GM12891 (cell line): Measurements from ENCODE around the gene OR51L1.

ENCODE experiments used
- DNase-seq: peaks from one replicate; pipeline ENCODE4 v3.0.0; 2011; ENCODE audit warnings: low spot score; ENCODE audit not compliant: insufficient read length
- FAIRE-seq: peaks from 2 replicates; lab custom pipeline; 2011; peaks lifted over from hg19 to GRCh38; lab: Jason Lieb, UNC
- PAX5 ChIP-seq: IDR thresholded peaks from 2 replicates; pipeline ENCODE4 v1.6.1; 2011; ENCODE audit warnings: low read length, moderate library complexity, mild to moderate bottlenecking; ENCODE audit not compliant: insufficient read depth, severe bottlenecking
- POLR2A ChIP-seq: IDR thresholded peaks from 2 replicates; pipeline ENCODE4 v1.6.1; 2011; ENCODE audit warnings: low read depth, low read length, control low read depth
- POLR2AphosphoS5 ChIP-seq: IDR thresholded peaks from 2 replicates; pipeline ENCODE4 v1.6.1; 2011; ENCODE audit warnings: low read depth, low read length, control low read depth
- POU2F2 ChIP-seq: IDR thresholded peaks from 2 replicates; pipeline ENCODE4 v1.6.1; 2011; ENCODE audit warnings: low read depth, mild to moderate bottlenecking, control low read depth, low read length, moderate library complexity
- SPI1 ChIP-seq: IDR thresholded peaks from 2 replicates; pipeline ENCODE4 v1.6.1; 2011; ENCODE audit warnings: low read depth, low read length, control low read depth
- TAF1 ChIP-seq: IDR thresholded peaks from 2 replicates; pipeline ENCODE4 v1.6.1; 2011; ENCODE audit warnings: low read depth, low read length, control low read depth

The OR51L1 gene

GRCh38 chr11:4991060-4991459 is 3.6 kb upstream of the OR51L1 start:
- TF ChIP-seq POLR2AphosphoS5 (no peak), PAX5 (no peak), TAF1 (no peak)
- no peak for DNase-seq
- no peak for FAIRE-seq

DNA sequence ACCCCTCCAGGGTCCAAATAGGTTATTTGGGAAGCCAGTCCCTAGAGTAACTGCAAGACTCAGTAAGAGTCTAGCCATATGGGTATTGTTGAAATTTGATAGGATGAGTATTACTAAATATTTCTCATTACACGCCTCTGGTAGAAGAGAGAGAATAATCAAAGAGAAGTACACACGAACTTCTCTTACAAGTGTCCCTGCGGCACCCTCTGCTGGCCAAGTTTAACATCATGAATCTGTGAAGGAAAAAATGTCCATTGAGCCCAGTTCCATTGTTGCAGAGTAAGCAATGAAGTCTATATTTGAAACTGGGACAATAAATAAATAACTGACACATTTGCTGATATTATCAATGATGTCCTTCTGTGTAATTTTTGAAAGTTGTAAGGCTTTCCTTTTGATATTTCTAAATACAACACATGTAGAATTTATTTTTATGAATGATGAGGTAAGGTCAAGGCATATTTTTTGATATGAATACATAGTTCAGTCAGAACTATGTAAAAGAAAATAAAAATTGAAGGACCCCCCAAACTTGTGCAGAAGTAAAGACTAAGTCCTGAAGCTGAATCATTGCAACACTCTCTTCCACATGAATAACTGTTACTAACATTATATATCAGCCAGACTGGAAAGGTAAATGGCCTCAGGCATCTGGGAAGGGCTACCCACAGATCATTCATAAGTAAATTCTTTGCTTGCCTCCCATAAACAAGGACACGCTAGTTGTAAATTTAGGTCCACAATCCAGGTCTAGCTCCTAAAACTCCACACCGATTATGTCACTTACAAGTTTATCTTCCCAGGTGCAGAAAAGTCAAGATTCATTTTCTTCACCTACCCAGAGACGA is 10.0 kb downstream of the OR51L1 start:
- FAIRE-seq (no peak), DNase-seq (no peak)
- TF ChIP-seq TAF1 (no peak), POLR2A (no peak), POLR2AphosphoS5 (no peak), SPI1 (no peak), PAX5 (no peak), POU2F2 (no peak)

GRCh38 chr11:5007561-5007960 is 12.9 kb downstream of the OR51L1 start:
- FAIRE-seq (no peak), DNase-seq (no peak)
- TF ChIP-seq POLR2A = no peak

- FAIRE-seq (no peak), DNase-seq (no peak)
- no peak for TF ChIP-seq POLR2AphosphoS5
- TF ChIP-seq POLR2A = no peak
Measured at GRCh38 chr11:5011254-5011653, 16.6 kb downstream of the OR51L1 start.

DNA sequence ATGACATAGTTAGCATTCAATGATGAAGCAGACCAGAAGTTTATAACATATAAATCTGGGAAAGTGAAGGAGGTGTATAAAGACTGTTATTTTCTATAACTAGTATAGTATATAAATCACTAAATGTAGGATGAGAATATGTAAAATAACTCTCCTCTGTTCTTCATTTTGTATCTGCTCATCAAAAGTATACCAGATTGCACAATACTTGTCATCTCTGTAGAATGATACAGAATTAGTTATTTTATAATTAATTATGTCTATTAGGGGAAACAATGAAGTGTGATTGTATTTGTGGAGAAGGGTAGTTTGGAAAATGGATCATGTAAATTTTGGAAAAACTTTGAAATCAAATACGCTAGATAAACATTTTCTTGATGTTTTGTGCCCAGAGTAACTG is 18.4 kb downstream of the OR51L1 start:
- FAIRE-seq = no peak
- DNase-seq = no peak
- TF ChIP-seq POLR2AphosphoS5 = no peak
- no peak for TF ChIP-seq SPI1
- TF ChIP-seq POU2F2 = no peak
- no peak for TF ChIP-seq POLR2A
- TF ChIP-seq TAF1 = no peak
- no peak for TF ChIP-seq PAX5

DNA sequence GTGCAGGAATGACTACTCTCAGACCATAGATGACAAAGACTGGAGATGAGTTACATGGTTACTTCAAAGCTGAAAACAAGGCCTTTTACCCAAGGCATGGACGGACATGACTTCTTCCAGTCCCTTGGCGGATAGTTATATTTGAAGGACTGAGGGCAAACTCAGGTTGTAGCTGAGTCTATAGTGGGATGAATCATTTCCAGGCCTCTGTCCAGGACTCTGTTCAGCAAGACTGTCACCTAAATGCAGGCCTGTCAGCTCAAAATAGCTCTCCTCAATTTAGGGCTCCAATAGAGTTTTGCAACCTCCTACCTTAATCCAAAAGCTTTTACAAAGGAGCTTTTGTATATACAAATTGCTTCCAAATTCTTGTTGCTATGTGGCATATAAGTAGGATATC is 27.3 kb downstream of the OR51L1 start:
- no peak for DNase-seq
- FAIRE-seq = no peak
- TF ChIP-seq POU2F2 (no peak), POLR2A (no peak), TAF1 (no peak), SPI1 (no peak), POLR2AphosphoS5 (no peak), PAX5 (no peak)

- no peak for FAIRE-seq
- no peak for DNase-seq
Measured at GRCh38 chr11:5036669-5037068, 42.0 kb downstream of the OR51L1 start.

DNA sequence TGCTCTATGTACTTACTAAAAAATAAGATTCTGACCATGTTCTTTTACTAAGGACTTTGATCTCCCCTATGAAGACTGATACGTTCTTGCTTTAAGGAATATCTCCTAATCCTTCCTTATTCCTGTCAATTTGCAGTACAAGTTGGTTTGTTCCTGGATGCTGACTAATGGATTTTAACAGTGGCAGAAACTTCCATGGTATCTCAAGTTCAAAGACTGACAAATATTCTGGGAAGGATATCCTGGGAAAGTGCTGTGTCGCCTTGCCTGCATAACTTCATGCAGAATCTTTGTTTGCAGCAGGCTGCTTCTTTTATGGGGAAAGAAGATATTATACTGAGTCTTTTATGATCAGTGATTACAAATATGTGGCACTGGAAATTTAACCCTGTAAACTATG is 43.3 kb downstream of the OR51L1 start:
- DNase-seq (no peak), FAIRE-seq (no peak)
- TF ChIP-seq POLR2AphosphoS5 (no peak), TAF1 (no peak), POU2F2 (no peak), POLR2A (no peak)

More at GRCh38 chr11:5036669-5037068, 42.0 kb downstream of the OR51L1 start:
- TF ChIP-seq PAX5 = no peak
- no peak for TF ChIP-seq SPI1
- no peak for TF ChIP-seq POLR2A
- TF ChIP-seq POU2F2 = no peak
- TF ChIP-seq TAF1 = no peak
- TF ChIP-seq POLR2AphosphoS5 = no peak

- TF ChIP-seq TAF1 (no peak), PAX5 (no peak), SPI1 (no peak), POLR2A (no peak), POLR2AphosphoS5 (no peak), POU2F2 (no peak)
- FAIRE-seq = no peak
- no peak for DNase-seq
Measured at GRCh38 chr11:5038341-5038740, 43.7 kb downstream of the OR51L1 start.

DNA sequence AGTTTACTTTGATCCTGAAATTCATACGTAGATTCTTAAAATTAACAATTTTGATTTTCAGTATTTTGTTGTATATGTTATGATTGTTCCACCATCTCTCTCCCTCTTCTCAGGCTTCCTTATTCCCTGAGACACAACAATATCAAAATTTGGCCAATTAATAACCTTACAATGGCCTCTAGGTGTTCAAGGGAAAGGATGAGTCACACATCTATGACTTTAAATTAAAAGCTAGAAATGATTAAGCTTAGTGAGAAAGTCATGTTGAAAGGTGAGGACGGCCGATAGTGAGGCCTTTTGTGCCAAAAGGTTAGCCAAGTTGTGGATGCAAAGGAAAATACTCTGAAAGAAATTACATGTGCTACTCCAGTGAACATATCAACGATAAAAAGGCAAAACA is 46.2 kb downstream of the OR51L1 start:
- DNase-seq (no peak), FAIRE-seq (no peak)
- TF ChIP-seq POLR2AphosphoS5 = no peak
- TF ChIP-seq POU2F2 = no peak
- TF ChIP-seq PAX5 = no peak
- no peak for TF ChIP-seq POLR2A
- no peak for TF ChIP-seq SPI1
- TF ChIP-seq TAF1 = no peak

DNA sequence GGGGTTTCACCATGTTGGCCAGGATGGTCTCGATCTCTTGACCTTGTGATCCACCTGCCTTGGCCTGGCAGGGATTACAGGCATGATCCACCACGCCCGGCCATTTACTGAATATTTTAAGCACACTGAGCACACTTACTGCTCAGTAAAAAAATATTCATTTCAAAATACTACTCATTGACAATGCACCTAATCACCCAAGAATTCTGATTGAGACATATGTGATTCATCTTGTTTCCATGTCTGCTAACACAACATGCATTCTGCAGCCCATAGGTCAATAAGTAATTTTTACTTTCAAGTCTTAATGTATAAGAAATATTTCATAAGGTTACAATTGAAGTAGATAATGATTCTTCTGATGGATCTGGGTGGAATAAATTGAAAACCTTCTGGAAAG is 47.4 kb downstream of the OR51L1 start:
- DNase-seq = no peak

More for the DNA sequence above, 47.4 kb downstream of the OR51L1 start:
- no peak for FAIRE-seq
- TF ChIP-seq POLR2A = no peak
